Liver (tissue), 3 donors: Measurements from ENCODE around the gene DAPP1.

Source experiments
- CTCF ChIP-seq: fragments of 150-350 bp; IDR thresholded peaks from 2 replicates; pipeline ENCODE4 v1.5.1; 2017; ENCODE audit warnings: improper control_type of control experiment, low read depth, low read length; ENCODE audit not compliant: missing input control
- EGR1 ChIP-seq, 2 donors: IDR thresholded peaks; 2 replicates each; pipeline ENCODE4 v1.6.1; 2016 to 2018; ENCODE audit warnings: antibody characterized with exemption in 2 of 2, low read depth in 2 of 2
- FOXA1 ChIP-seq: IDR thresholded peaks from 2 replicates; pipeline ENCODE4 v1.6.1; 2016; ENCODE audit warnings: antibody characterized with exemption
- GABPA ChIP-seq, 2 donors: IDR thresholded peaks in 1 of 2; conservative IDR thresholded peaks in 1 of 2; 2 replicates each; pipeline ENCODE4 v1.6.1; 2016; ENCODE audit warnings: antibody characterized with exemption in 2 of 2, mild to moderate bottlenecking in 1 of 2, moderate library complexity in 1 of 2
- HNF4G ChIP-seq: IDR thresholded peaks from 2 replicates; pipeline ENCODE4 v1.6.1; 2016; ENCODE audit warnings: antibody characterized with exemption
- JUND ChIP-seq, 2 donors: IDR thresholded peaks; 2 replicates each; pipeline ENCODE4 v1.6.1; 2016; ENCODE audit warnings: antibody characterized with exemption in 2 of 2
- MAX ChIP-seq: IDR thresholded peaks from 2 replicates; pipeline ENCODE4 v1.6.1; 2016; ENCODE audit warnings: antibody characterized with exemption
- RAD21 ChIP-seq, 2 donors: IDR thresholded peaks; 2 replicates each; pipeline ENCODE4 v1.6.1; 2016; ENCODE audit warnings: antibody characterized with exemption in 2 of 2, mild to moderate bottlenecking in 2 of 2
- SP1 ChIP-seq: IDR thresholded peaks from 2 replicates; pipeline ENCODE4 v1.6.1; 2018; ENCODE audit warnings: antibody characterized with exemption, mild to moderate bottlenecking
- TAF1 ChIP-seq: conservative IDR thresholded peaks from 2 replicates; pipeline ENCODE4 v1.6.1; 2016; ENCODE audit warnings: antibody characterized with exemption, mild to moderate bottlenecking
- YY1 ChIP-seq: IDR thresholded peaks from 2 replicates; pipeline ENCODE4 v1.6.1; 2016; ENCODE audit warnings: antibody characterized with exemption, mild to moderate bottlenecking
- ZBTB33 ChIP-seq: IDR thresholded peaks from 2 replicates; pipeline ENCODE4 v1.6.1; 2016; ENCODE audit warnings: antibody characterized with exemption
- TF ChIP-seq, protein P1 (sequence below): IDR thresholded peaks from 2 replicates; pipeline ENCODE4 v1.6.1; 2016; ENCODE audit warnings: antibody characterized with exemption, mild to moderate bottlenecking
- TF ChIP-seq, protein P2 (sequence below): IDR thresholded peaks from 2 replicates; pipeline ENCODE4 v1.6.1; 2016; ENCODE audit warnings: antibody characterized with exemption
- donor health status: healthy.
- donor health status: healthy.

DNA sequence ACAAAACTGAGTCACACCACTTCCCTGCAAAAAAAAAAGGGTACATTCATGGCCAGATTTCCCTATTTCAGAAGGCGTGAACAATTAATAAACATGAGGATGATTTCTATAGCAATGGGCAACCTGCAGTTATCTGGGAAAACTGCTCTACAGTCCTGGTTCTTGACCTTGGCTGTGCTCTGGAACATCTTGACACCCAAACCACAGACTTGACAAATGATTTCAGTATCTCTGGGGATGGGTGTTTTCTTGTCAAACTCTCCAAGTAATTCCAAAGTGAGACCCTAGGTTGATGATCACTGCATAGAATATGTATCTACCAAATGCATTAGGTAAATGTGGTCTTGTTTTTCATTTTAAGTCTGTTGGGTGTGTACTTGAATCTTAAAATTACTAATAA lies 2.0 kb downstream of the DAPP1 start:
- TF ChIP-seq EGR1 (IDR thresholded peaks at IDR 0.05; ENCODE audit: low read depth in 2 of 2) (no peak), CTCF (no peak), YY1 (no peak), RAD21 (IDR thresholded peaks at IDR 0.05) (no peak), TAF1 (no peak), JUND (IDR thresholded peaks at IDR 0.05) (no peak), MAX (no peak), SP1 (no peak), ZBTB33 (no peak), FOXA1 (no peak), HNF4G (no peak), GABPA (IDR thresholded peaks at IDR 0.05 in 1 of 2, conservative IDR thresholded peaks at IDR 0.05 in 1 of 2) (no peak)
- TF ChIP-seq, protein P1, sequence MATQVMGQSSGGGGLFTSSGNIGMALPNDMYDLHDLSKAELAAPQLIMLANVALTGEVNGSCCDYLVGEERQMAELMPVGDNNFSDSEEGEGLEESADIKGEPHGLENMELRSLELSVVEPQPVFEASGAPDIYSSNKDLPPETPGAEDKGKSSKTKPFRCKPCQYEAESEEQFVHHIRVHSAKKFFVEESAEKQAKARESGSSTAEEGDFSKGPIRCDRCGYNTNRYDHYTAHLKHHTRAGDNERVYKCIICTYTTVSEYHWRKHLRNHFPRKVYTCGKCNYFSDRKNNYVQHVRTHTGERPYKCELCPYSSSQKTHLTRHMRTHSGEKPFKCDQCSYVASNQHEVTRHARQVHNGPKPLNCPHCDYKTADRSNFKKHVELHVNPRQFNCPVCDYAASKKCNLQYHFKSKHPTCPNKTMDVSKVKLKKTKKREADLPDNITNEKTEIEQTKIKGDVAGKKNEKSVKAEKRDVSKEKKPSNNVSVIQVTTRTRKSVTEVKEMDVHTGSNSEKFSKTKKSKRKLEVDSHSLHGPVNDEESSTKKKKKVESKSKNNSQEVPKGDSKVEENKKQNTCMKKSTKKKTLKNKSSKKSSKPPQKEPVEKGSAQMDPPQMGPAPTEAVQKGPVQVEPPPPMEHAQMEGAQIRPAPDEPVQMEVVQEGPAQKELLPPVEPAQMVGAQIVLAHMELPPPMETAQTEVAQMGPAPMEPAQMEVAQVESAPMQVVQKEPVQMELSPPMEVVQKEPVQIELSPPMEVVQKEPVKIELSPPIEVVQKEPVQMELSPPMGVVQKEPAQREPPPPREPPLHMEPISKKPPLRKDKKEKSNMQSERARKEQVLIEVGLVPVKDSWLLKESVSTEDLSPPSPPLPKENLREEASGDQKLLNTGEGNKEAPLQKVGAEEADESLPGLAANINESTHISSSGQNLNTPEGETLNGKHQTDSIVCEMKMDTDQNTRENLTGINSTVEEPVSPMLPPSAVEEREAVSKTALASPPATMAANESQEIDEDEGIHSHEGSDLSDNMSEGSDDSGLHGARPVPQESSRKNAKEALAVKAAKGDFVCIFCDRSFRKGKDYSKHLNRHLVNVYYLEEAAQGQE: no peak
- TF ChIP-seq, protein P2, sequence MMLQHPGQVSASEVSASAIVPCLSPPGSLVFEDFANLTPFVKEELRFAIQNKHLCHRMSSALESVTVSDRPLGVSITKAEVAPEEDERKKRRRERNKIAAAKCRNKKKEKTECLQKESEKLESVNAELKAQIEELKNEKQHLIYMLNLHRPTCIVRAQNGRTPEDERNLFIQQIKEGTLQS: no peak
